Activated naive CD8-positive, alpha-beta T cell treated with anti-CD3 and anti-CD28 coated beads, Interleukin-2, amount 10 ng/mL, durations not matched to agents 7 days and 5 days (primary cell): ENCODE results near the gene RMRP. TPM values are rescaled to one million over a fixed set of nuclear protein-coding genes. Genes with fewer than 3 reads are reported as not detected.

ENCODE experiments used
- ATAC-seq: fragments of 150-1000 bp; cut with Tn5 transposase; one replicate; pipeline ENCODE4 v1.10.0; 2021; ENCODE audit warnings: low read depth, moderate library complexity
- POLR2A ChIA-PET: fragments of 350-600 bp; sonication (Branson Sonifier 250); formaldehyde crosslinking; loops from one replicate; lab custom pipeline; 2021; ENCODE audit warnings: antibody characterized with exemption; lab: Charles Lee
- DNase-seq: peaks from one replicate; pipeline ENCODE4 v3.0.0; 2021
- H3K27ac Mint-ChIP-seq: one replicate; pipeline ENCODE4 v1.8.0; 2022; ENCODE audit warnings: mild to moderate bottlenecking, mixed read lengths
- H3K27me3 Mint-ChIP-seq: one replicate; pipeline ENCODE4 v1.8.0; 2022; ENCODE audit warnings: mild to moderate bottlenecking, moderate library complexity, mixed read lengths
- H3K36me3 Mint-ChIP-seq: one replicate; pipeline ENCODE4 v1.8.0; 2021; ENCODE audit warnings: mild to moderate bottlenecking, mixed read lengths
- H3K4me1 Mint-ChIP-seq: one replicate; pipeline ENCODE4 v1.8.0; 2021; ENCODE audit warnings: mixed read lengths
- H3K4me3 Mint-ChIP-seq: one replicate; pipeline ENCODE4 v1.8.0; 2022; ENCODE audit warnings: mild to moderate bottlenecking, moderate library complexity, mixed read lengths
- H3K9me3 Mint-ChIP-seq: one replicate; pipeline ENCODE4 v1.8.0; 2021; ENCODE audit warnings: mixed read lengths
- total RNA-seq, 2 experiments: library from RNA; stranded (reverse); gene quantifications; one replicate each; pipeline ENCODE4 v1.2.3, GENCODE V29; 2021

Gene RMRP
- total RNA-seq, 2 experiments from 2014 or later: 10,447 to 10,452 TPM

- POLR2A ChIA-PET: interaction anchor here (0.7 to 2.8 kb wide), 6 partner anchors 27 to 61 kb away, joined by 3 to 11 read pairs (median 6); partner anchors contain the start of genes ARHGEF39, CREB3 and TLN1
- H3K36me3 Mint-ChIP-seq: peaks cover 6% of the 10 kb centered on the region
- H3K9me3 Mint-ChIP-seq: no peaks in the 10 kb centered on the region
- DNase-seq (no peak), ATAC-seq (no peak)
- no peaks in the 10 kb centered on the region for H3K27me3 Mint-ChIP-seq
- peaks cover 15% of the 10 kb centered on the region for H3K4me1 Mint-ChIP-seq
- H3K27ac Mint-ChIP-seq: no peak overlapping the region
- H3K4me3 Mint-ChIP-seq: peak overlapping the region; percentile 91
Measured at GRCh38 chr9:35691757-35692301, 34.0 kb upstream of the RMRP start.

GRCh38 chr9:35691334-35691650 lies 33.5 kb upstream of the RMRP start:
- Mint-ChIP-seq H3K27ac (peak overlapping the region; percentile 78), H3K36me3 (peaks cover 1% of the 10 kb centered on the region), H3K9me3 (no peaks in the 10 kb centered on the region), H3K4me1 (peaks cover 12% of the 10 kb centered on the region), H3K27me3 (no peaks in the 10 kb centered on the region), H3K4me3 (peak overlapping the region; percentile 91)
- DNase-seq (no peak), ATAC-seq (no peak)
- POLR2A ChIA-PET: interaction anchor here (0.7 to 2.8 kb wide), 7 partner anchors 27 to 532 kb away, joined by 3 to 11 read pairs (median 6); partner anchors contain the start of genes ARHGEF39, CREB3 and TLN1

DNA sequence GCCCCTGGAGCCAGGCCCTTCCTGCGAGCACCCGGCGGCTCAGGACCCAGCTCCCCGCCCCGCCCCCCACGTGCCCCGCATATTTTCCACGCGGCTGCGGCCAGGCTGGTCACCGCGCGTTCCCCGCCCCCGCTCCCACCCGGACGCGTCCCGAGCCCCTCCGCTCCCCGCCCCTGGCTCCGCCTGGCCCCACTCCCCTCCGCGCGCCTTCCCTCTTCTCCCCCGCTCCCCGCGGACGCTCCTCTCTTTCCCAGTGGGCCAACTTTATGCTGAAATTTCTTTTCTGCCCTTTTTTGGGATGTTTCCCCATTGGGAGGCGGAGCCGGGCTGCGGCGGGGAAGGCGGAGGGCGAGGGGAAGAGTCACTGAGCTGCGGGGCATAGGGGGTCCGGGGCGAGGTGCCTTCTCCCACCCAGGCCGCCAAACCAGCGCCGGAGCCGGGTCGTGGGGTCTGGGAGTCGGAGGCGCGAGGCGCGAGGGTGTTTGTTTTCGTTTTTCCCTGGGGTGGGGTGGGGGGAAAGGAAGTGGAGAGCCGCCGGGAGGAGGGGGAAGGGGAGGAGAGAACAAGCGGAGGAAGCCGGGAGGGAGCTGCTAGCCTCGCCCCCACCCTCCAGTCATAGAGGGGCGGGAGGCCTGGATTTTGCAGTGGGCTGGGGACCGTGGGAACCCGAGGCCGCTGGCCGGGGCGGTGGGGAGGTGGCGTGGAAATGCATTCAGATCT lies 33.0 kb upstream of the RMRP start:
- POLR2A ChIA-PET: interaction anchor here (0.7 to 2.8 kb wide), 8 partner anchors 26 to 533 kb away, joined by 3 to 11 read pairs (median 6); partner anchors contain the start of genes ARHGEF39, CCDC107, CREB3 and RMRP
- H3K9me3 Mint-ChIP-seq: no peaks in the 10 kb centered on the region
- H3K27me3 Mint-ChIP-seq: no peaks in the 10 kb centered on the region
- H3K36me3 Mint-ChIP-seq: no peaks in the 10 kb centered on the region
- ATAC-seq (peak; percentile 37), DNase-seq (peak; percentile 49)
- peak overlapping the region; percentile 78 for H3K27ac Mint-ChIP-seq
- peaks cover 12% of the 10 kb centered on the region for H3K4me1 Mint-ChIP-seq
- H3K4me3 Mint-ChIP-seq: peak overlapping the region; percentile 91

- Mint-ChIP-seq H3K27me3 (no peaks in the 10 kb centered on the region), H3K36me3 (no peaks in the 10 kb centered on the region), H3K27ac (no peak overlapping the region), H3K4me1 (peaks cover 12% of the 10 kb centered on the region), H3K9me3 (no peaks in the 10 kb centered on the region), H3K4me3 (peak overlapping the region; percentile 72)
- ATAC-seq (no peak), DNase-seq (no peak)
- POLR2A ChIA-PET: interaction anchor here (0.7 to 2.8 kb wide), 7 partner anchors 15 to 71 kb away, joined by 3 to 11 read pairs (median 5); partner anchors contain the start of genes ARHGEF39, CCDC107 and RMRP
Measured at GRCh38 chr9:35690294-35690613, 32.4 kb upstream of the RMRP start.

DNA sequence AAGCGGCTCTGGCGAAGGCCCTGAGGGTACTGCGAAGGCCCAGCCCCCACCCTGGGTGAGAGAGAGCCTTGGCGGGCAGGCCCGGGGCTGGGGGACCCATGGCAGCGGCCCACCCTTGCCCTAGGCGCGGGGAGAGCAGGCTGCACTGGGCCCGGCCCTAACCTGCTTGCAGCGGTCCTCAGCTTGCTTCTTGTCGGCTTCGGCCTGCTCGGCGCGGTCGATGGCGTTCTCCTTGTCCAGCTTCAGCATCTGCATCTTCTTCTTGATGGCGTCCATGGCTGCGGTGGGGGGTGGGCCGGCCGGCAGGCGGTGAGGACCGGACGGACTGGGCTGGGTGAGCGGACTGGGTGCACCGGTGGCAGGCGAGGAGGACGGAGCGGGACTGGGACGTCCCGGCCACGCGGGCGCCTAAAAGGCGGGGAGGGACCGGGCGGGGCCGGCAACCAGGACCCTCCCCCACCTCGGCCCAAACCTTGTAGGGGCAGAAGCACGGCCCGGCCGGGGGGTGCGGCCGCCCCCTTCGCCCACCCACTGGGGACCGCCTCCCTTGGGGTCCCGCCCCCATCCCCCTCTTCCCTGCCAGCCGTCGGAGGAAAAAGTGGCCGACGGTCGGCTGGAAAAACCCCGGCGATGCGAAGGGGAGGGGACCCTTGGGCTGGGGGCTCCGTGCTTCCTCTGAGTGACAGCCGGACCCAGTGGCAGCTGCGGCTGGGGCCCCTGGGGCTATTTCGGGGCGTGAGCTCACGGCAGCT lies 31.9 kb upstream of the RMRP start, which contains the start of gene TPM2:
TPM2 (minus strand) TSS at position 384 of the 752 bp plus-strand sequence; CDS start at position 276, 108 bp downstream.
- no peaks in the 10 kb centered on the region for H3K27me3 Mint-ChIP-seq
- peaks cover 12% of the 10 kb centered on the region for H3K4me1 Mint-ChIP-seq
- DNase-seq: no peak
- POLR2A ChIA-PET: interaction anchor here (0.7 to 2.4 kb wide), 4 partner anchors 15 to 43 kb away, joined by 3 to 10 read pairs (median 6); partner anchors contain the start of genes CCDC107 and RMRP
- no peaks in the 10 kb centered on the region for H3K36me3 Mint-ChIP-seq
- H3K9me3 Mint-ChIP-seq: no peaks in the 10 kb centered on the region
- H3K4me3 Mint-ChIP-seq: peak within 1 kb of the TSS; percentile 91
- ATAC-seq: no peak
- peak within 1 kb of the TSS; percentile 78 for H3K27ac Mint-ChIP-seq

GRCh38 chr9:35688558-35689541 lies 31.0 kb upstream of the RMRP start:
- POLR2A ChIA-PET: interaction anchor here (0.9 to 1.2 kb wide), 4 partner anchors 13 to 43 kb away, joined by 3 to 4 read pairs (median 4); partner anchors contain the start of genes ARHGEF39, CREB3 and TLN1
- peak; percentile 44 for ATAC-seq
- peaks cover 12% of the 10 kb centered on the region for H3K4me1 Mint-ChIP-seq
- H3K36me3 Mint-ChIP-seq: no peaks in the 10 kb centered on the region
- H3K27me3 Mint-ChIP-seq: no peaks in the 10 kb centered on the region
- peak overlapping the region; percentile 50 for H3K27ac Mint-ChIP-seq
- H3K9me3 Mint-ChIP-seq: no peaks in the 10 kb centered on the region
- DNase-seq: no peak
- H3K4me3 Mint-ChIP-seq: peak overlapping the region; percentile 67

DNA sequence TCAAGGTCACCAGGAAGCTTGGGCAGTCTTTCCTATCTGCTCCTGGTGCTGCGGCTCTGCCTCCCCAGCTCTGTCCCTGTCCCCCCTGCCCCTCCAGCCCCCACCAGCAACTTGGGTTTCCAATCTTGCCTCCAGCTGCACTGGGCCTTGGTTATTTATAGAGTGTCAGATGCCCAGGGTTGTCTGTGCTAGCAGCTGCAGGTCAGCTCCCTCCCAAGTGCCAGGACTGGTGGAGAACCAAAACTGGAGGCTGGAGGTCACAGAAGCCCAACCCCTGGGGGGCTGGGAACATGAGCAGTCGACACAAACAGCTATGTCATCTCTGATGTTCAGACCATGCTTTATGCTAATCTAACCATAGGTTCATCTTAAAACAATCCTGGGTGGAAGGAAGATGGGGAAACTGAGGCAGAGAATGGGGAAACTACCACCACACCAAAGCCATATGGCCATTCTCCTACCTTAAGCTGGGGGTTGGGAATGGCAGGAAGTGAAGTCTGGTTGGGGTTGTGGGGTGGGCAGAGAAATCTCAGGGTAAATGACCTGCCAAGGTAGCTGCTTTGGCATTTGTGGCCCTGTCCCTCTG lies 30.2 kb upstream of the RMRP start:
- no peaks in the 10 kb centered on the region for H3K27me3 Mint-ChIP-seq
- no peak overlapping the region for H3K27ac Mint-ChIP-seq
- DNase-seq (no peak), ATAC-seq (no peak)
- no peaks in the 10 kb centered on the region for H3K36me3 Mint-ChIP-seq
- H3K4me3 Mint-ChIP-seq: no peak overlapping the region
- H3K9me3 Mint-ChIP-seq: no peaks in the 10 kb centered on the region
- peaks cover 12% of the 10 kb centered on the region for H3K4me1 Mint-ChIP-seq
- POLR2A ChIA-PET: interaction anchor here (0.9 to 1.2 kb wide), 5 partner anchors 12 to 71 kb away, joined by 3 to 4 read pairs (median 3); partner anchors contain the start of genes ARHGEF39, CREB3 and TLN1

DNA sequence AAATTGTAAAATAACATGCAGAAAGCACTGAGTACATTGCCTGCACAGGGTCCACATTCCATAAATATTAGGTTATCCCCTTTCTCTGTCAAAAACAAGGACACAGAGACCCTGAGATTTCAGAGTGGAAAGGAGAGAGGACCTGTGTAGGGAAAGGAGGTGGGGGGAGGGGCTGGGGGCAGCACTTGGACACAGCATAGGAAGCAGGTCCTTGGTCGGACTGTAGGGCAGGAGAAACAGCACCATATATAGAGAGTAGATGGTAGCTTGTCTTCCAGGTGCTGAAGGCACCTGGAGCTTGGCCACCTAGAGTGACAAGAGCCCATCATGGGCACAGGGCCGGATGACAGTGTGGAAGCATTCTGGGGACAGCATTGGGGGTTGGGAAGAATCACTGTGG lies 29.5 kb upstream of the RMRP start:
- ATAC-seq (no peak), DNase-seq (no peak)
- no peaks in the 10 kb centered on the region for H3K36me3 Mint-ChIP-seq
- no peak overlapping the region for H3K27ac Mint-ChIP-seq
- H3K4me3 Mint-ChIP-seq: no peak overlapping the region
- H3K9me3 Mint-ChIP-seq: no peaks in the 10 kb centered on the region
- POLR2A ChIA-PET: interaction anchor here (0.9 kb wide), 1 partner anchor 70 kb away, joined by 3 read pairs; no protein-coding TSS in a partner anchor
- H3K4me1 Mint-ChIP-seq: peaks cover 14% of the 10 kb centered on the region
- no peaks in the 10 kb centered on the region for H3K27me3 Mint-ChIP-seq

GRCh38 chr9:35686222-35687203 lies 28.7 kb upstream of the RMRP start:
- peaks cover 10% of the 10 kb centered on the region for H3K4me1 Mint-ChIP-seq
- no peaks in the 10 kb centered on the region for H3K36me3 Mint-ChIP-seq
- no peak overlapping the region for H3K27ac Mint-ChIP-seq
- H3K27me3 Mint-ChIP-seq: no peaks in the 10 kb centered on the region
- ATAC-seq (no peak), DNase-seq (no peak)
- H3K4me3 Mint-ChIP-seq: no peak overlapping the region
- no peaks in the 10 kb centered on the region for H3K9me3 Mint-ChIP-seq
- POLR2A ChIA-PET: interaction anchor here (1.0 kb wide), 1 partner anchor 11 kb away, joined by 3 read pairs; no protein-coding TSS in a partner anchor

DNA sequence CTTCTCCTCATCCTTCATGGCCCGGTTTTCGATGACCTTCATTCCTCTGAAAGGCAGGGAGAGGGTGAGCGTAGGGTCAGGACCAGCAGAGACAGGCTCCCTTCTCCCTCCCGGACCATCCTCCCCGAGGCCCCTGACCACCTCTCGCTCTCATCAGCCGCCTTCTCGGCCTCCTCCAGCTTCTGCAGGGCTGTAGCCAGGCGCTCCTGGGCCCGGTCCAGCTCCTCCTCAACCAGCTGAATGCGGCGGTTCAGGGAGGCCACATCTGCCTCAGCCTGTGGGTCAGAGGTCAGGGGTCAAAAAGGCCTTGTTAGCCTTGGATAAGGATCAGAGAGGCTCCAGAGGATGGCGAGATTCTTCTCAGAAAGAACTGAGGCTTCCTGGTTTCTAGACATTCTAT lies 27.7 kb upstream of the RMRP start:
- H3K4me3 Mint-ChIP-seq: no peak overlapping the region
- H3K27ac Mint-ChIP-seq: no peak overlapping the region
- H3K4me1 Mint-ChIP-seq: peaks cover 10% of the 10 kb centered on the region
- no peaks in the 10 kb centered on the region for H3K27me3 Mint-ChIP-seq
- H3K36me3 Mint-ChIP-seq: no peaks in the 10 kb centered on the region
- ATAC-seq: no peak
- H3K9me3 Mint-ChIP-seq: no peaks in the 10 kb centered on the region
- no peak for DNase-seq
- POLR2A ChIA-PET: interaction anchor here (1.6 kb wide), 1 partner anchor 21 kb away, joined by 5 read pairs; the partner anchor contains the start of gene ARHGEF39

GRCh38 chr9:35684921-35685320 lies 27.1 kb upstream of the RMRP start:
- H3K36me3 Mint-ChIP-seq: no peaks in the 10 kb centered on the region
- no peak for DNase-seq
- no peak for ATAC-seq
- H3K9me3 Mint-ChIP-seq: no peaks in the 10 kb centered on the region
- POLR2A ChIA-PET: interaction anchor here (1.6 kb wide), 1 partner anchor 20 kb away, joined by 5 read pairs; the partner anchor contains the start of gene ARHGEF39
- peaks cover 10% of the 10 kb centered on the region for H3K4me1 Mint-ChIP-seq
- H3K4me3 Mint-ChIP-seq: no peak overlapping the region
- no peaks in the 10 kb centered on the region for H3K27me3 Mint-ChIP-seq
- H3K27ac Mint-ChIP-seq: no peak overlapping the region
